ENCODE data around the gene WNK2.

- no peak for TF ChIP-seq POLR2AphosphoS5 (IDR thresholded peaks at IDR 0.05; ENCODE audit: low read depth, low read length)
- no peak for TF ChIP-seq POLR2A (IDR thresholded peaks at IDR 0.05; ENCODE audit: low read depth, low read length)
- no peak for TF ChIP-seq TAF1 (IDR thresholded peaks at IDR 0.05; ENCODE audit: low read depth, low read length)
Measured at GRCh38 chr9:93329629-93330280, 145.8 kb downstream of the WNK2 start.
